ENCODE results near the gene TSHZ2. TPM values are rescaled to one million over a fixed set of nuclear protein-coding genes. Genes with fewer than 3 reads are reported as not detected.

Gene TSHZ2
- total and polyA plus RNA-seq, 2 of the 4 experiments (the other 2 are of a cell fraction): under 0.01 to 0.02 TPM

GRCh38 chr20:53408691-53409446, 436.7 kb downstream of the TSHZ2 start:
- H2BK5ac ChIP-seq (ENCODE audit: low read depth, low read length, poor library complexity, severe bottlenecking): no peak overlapping the region
- no peak overlapping the region for H3K4ac ChIP-seq (ENCODE audit: low read depth, low read length)
- no peak overlapping the region for H3K56ac ChIP-seq (ENCODE audit: extremely low read depth, insufficient read depth, low read length)
- WGBS, 2 experiments (ENCODE audit: extremely low coverage in 2 of 2, insufficient read length in 1 of 2): no CpG with 5 or more reads among the region's 11 CpGs
- no peak overlapping the region for H2AK5ac ChIP-seq (ENCODE audit: low read depth, low read length)
- peak overlapping the region; percentile 34; the same call in 1 of the 2 replicates for H3K27ac ChIP-seq (ENCODE audit: insufficient read depth, low read length)
- ChIA-PET CTCF (no interaction called here), POLR2A (ENCODE audit: unreplicated experiment) (no interaction called here)
- no peak overlapping the region for H2AK9ac ChIP-seq (replicated peaks; ENCODE audit: low read depth, low read length, poor library complexity)
- intact Hi-C loops (cut with micrococcal nuclease) (no loop called here), dilution Hi-C loops (cut with HindIII; ENCODE audit: low sequenced_read_pairs, unreplicated experiment) (no loop called here), in situ Hi-C loops (cut with MboI; ENCODE audit: low sequenced_read_pairs) (no loop called here)
- no peak overlapping the region for H3K14ac ChIP-seq (replicated peaks; ENCODE audit: low read depth, low read length)
- H3K36me3 ChIP-seq (ENCODE audit: control insufficient read depth, insufficient read depth, low read length): no peaks in the 10 kb centered on the region
- H2BK120ac ChIP-seq (ENCODE audit: low read depth, low read length): no peak overlapping the region
- no peak overlapping the region for H4K8ac ChIP-seq (ENCODE audit: low read depth in 2 of 2, low read length in 2 of 2)
- H2AFZ ChIP-seq (replicated peaks; ENCODE audit: low read length, poor library complexity): no peak overlapping the region
- H4K20me1 ChIP-seq (ENCODE audit: insufficient read depth, low read length): no peaks in the 10 kb centered on the region
- H3K4me1 ChIP-seq (ENCODE audit: control insufficient read depth, insufficient read depth, low read length): no peaks in the 10 kb centered on the region; the same call in 1 of the 2 replicates
- DNase-seq: peak; percentile 3
- H3K9me3 ChIP-seq (ENCODE audit: control insufficient read depth, insufficient read depth, low read length): no peaks in the 10 kb centered on the region
- H3K27me3 ChIP-seq (ENCODE audit: control insufficient read depth, insufficient read depth, low read length): no peaks in the 10 kb centered on the region
- H3K4me2 ChIP-seq (ENCODE audit: low read depth, low read length): no peak overlapping the region; the same call in 1 of the 2 replicates
- no peak overlapping the region for H2BK15ac ChIP-seq (ENCODE audit: low read depth, low read length)
- H3K9ac ChIP-seq (ENCODE audit: low read depth, low read length): no peak overlapping the region
- H3K23ac ChIP-seq (ENCODE audit: low read depth, low read length): no peak overlapping the region
- no peak overlapping the region for H2BK20ac ChIP-seq (ENCODE audit: low read depth, low read length)
- no peak overlapping the region for H3K18ac ChIP-seq (ENCODE audit: low read depth, low read length)
- no peak for TF ChIP-seq MAZ (IDR thresholded peaks at IDR 0.05; ENCODE audit: borderline replicate concordance, low read depth, low read length)
- BruUV-seq (replicated peaks): no TSS peak
- no peak overlapping the region for H3K4me3 ChIP-seq (ENCODE audit: insufficient read depth, low read depth, low read length)
- H4K91ac ChIP-seq (ENCODE audit: insufficient read depth, low read depth, low read length): no peak overlapping the region
- H3K79me1 ChIP-seq (ENCODE audit: low read depth in 1 of 2, low read length in 2 of 2): no peaks in the 10 kb centered on the region
- ATAC-seq (ENCODE audit: low read depth): peak; percentile 64
- H3K9me1 ChIP-seq (ENCODE audit: insufficient read depth, low read length): no peaks in the 10 kb centered on the region
- no peak overlapping the region for H4K5ac ChIP-seq (ENCODE audit: low read depth, low read length)

Data from IMR-90 (cell line).